Suprapubic skin (tissue), 4 donors: ENCODE measurements around the gene SYT8. TPM values are rescaled to one million over a fixed set of nuclear protein-coding genes. Genes with fewer than 3 reads are reported as not detected.
"Not testable (repeated sequence)": the region's sequence is repeated elsewhere in the genome, so short reads cannot be mapped to it uniquely, and the experiment has no call there.

ENCODE experiments used
- DNase-seq, 2 donors: peaks; one replicate each; pipeline ENCODE4 v3.0.0-alpha.2; 2019; ENCODE audit warnings: low spot score in 2 of 2
- H3K27ac ChIP-seq: fragments of 200-600 bp; sonication (generic); one replicate; pipeline ENCODE4 v1.5.1; 2019
- H3K27me3 ChIP-seq: fragments of 200-600 bp; sonication (generic); one replicate; pipeline ENCODE4 v1.5.1; 2019
- H3K36me3 ChIP-seq: fragments of 200-600 bp; sonication (generic); one replicate; pipeline ENCODE4 v1.5.1; 2019
- H3K4me1 ChIP-seq: fragments of 200-600 bp; sonication (generic); one replicate; pipeline ENCODE4 v1.5.1; 2019
- H3K4me3 ChIP-seq: fragments of 200-600 bp; sonication (generic); one replicate; pipeline ENCODE4 v1.5.1; 2019; ENCODE audit warnings: mild to moderate bottlenecking
- H3K9me3 ChIP-seq: fragments of 200-600 bp; sonication (generic); one replicate; pipeline ENCODE4 v1.5.1; 2019
- EP300 ChIP-seq: sonication (generic); formaldehyde crosslinking; IDR thresholded peaks from one replicate; pipeline ENCODE4 v1.6.1; 2017; ENCODE audit warnings: antibody characterized with exemption
- POLR2A ChIP-seq, 2 donors: fragments of 450-650 bp; IDR thresholded peaks; one replicate each; pipeline ENCODE4 v1.6.1; 2017; ENCODE audit warnings: antibody characterized with exemption in 2 of 2, mild to moderate bottlenecking in 2 of 2, moderate library complexity in 2 of 2
- POLR2AphosphoS5 ChIP-seq, 3 donors: sonication (generic); formaldehyde crosslinking; IDR thresholded peaks; one replicate each; pipeline ENCODE4 v1.6.1; 2017; ENCODE audit warnings: antibody characterized with exemption in 3 of 3
- WGBS: methylation state at CpG from one replicate; pipeline ENCODE4 v1.1.5; 2018; 5-methylcytosine and 5-hydroxymethylcytosine counted together
- total RNA-seq, 4 donors: library from RNA; depleted of rRNA; stranded (reverse); fragments of >200 nt; gene quantifications; one replicate each; pipeline ENCODE4 v1.1.0, GENCODE V29; 2016
- TF ChIP-seq, protein P1 (sequence below), 2 donors: fragments of 200-600 bp in 1 of 2; fragments of 450-650 bp in 1 of 2; sonication (generic) in 1 of 2; IDR thresholded peaks; one replicate each; pipeline ENCODE4 v1.5.1; 2016 to 2019; ENCODE audit warnings: antibody characterized with exemption in 2 of 2, mild to moderate bottlenecking in 1 of 2, moderate library complexity in 1 of 2

Gene SYT8
- total RNA-seq, 4 donors from 2014 or later: 141 to 280 (median 193) TPM

DNA sequence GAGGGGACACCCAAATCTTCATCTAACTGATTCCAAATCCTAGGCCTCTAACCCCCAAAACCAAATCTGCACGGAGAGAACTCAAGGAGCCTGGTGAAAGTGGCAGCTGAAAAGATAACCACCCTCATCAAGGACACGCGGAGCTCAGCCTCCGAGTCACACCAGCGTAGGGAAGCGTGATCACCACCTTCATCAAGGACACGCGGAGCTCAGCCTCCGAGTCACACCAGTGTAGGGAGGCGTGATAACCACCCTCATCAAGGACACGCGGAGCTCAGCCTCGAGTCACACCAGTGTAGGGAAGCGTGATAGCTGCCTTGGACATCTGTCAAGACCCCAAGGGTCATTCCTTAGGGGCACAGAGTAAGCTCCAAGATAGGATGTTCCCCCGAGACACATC lies 29.3 kb upstream of the SYT8 start:
- H3K27me3 ChIP-seq: peaks cover 17% of the 10 kb centered on the region
- no peaks in the 10 kb centered on the region for H3K9me3 ChIP-seq
- H3K4me1 ChIP-seq: no peaks in the 10 kb centered on the region
- no peak overlapping the region for H3K4me3 ChIP-seq
- no peak overlapping the region for H3K27ac ChIP-seq
- H3K36me3 ChIP-seq: no peaks in the 10 kb centered on the region
- WGBS: 91% methylated on average over 12 of the region's 15 CpGs
- DNase-seq: no peak
- no peak for TF ChIP-seq POLR2AphosphoS5 (IDR thresholded peaks at IDR 0.05)
- TF ChIP-seq POLR2A (IDR thresholded peaks at IDR 0.05): no peak
- TF ChIP-seq EP300: no peak

DNA sequence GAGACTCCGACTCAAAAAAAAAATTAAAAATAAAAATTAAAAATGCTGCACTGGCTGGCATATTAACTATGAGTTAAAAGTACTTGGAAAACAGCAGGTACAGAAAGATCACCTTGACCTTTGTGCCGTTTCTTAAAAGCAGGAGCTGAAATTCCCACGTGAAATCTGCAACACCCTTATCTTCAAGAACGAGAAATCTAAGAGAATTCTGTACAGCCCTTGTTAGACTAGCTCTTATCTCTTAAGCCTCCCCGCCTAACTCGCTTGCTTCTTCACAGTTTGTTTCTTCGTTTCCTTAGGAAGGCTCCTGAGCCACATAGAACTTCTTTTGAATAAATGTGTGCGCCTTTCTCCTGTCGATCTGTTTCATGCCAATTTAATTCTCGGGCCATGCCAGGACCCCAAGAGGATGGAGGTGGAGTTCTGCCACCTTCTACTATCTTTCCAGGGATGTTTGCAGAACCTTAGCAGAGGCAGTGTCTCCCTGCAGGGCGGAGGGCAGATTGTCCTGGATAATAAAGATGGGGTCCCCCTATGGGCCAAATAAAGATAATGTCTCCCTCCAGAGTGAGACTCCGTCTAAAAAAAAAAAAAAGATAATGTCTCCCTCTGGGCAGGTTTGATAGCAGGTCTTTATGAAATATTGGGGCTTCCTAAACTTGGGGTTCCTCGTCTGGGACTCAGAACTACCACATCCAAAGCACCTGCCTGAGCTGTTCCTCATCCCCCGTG lies 27.4 kb upstream of the SYT8 start:
- no peak for DNase-seq
- H3K4me1 ChIP-seq: no peaks in the 10 kb centered on the region
- TF ChIP-seq POLR2AphosphoS5 (IDR thresholded peaks at IDR 0.05) (no peak), EP300 (no peak), POLR2A (IDR thresholded peaks at IDR 0.05) (no peak)
- TF ChIP-seq, protein P1, sequence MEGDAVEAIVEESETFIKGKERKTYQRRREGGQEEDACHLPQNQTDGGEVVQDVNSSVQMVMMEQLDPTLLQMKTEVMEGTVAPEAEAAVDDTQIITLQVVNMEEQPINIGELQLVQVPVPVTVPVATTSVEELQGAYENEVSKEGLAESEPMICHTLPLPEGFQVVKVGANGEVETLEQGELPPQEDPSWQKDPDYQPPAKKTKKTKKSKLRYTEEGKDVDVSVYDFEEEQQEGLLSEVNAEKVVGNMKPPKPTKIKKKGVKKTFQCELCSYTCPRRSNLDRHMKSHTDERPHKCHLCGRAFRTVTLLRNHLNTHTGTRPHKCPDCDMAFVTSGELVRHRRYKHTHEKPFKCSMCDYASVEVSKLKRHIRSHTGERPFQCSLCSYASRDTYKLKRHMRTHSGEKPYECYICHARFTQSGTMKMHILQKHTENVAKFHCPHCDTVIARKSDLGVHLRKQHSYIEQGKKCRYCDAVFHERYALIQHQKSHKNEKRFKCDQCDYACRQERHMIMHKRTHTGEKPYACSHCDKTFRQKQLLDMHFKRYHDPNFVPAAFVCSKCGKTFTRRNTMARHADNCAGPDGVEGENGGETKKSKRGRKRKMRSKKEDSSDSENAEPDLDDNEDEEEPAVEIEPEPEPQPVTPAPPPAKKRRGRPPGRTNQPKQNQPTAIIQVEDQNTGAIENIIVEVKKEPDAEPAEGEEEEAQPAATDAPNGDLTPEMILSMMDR (IDR thresholded peaks at IDR 0.05): no peak
- H3K36me3 ChIP-seq: no peaks in the 10 kb centered on the region
- peaks cover 14% of the 10 kb centered on the region for H3K27me3 ChIP-seq
- no peaks in the 10 kb centered on the region for H3K9me3 ChIP-seq
- H3K4me3 ChIP-seq: no peak overlapping the region
- 77% methylated on average over 14 of the region's 14 CpGs for WGBS
- H3K27ac ChIP-seq: no peak overlapping the region

DNA sequence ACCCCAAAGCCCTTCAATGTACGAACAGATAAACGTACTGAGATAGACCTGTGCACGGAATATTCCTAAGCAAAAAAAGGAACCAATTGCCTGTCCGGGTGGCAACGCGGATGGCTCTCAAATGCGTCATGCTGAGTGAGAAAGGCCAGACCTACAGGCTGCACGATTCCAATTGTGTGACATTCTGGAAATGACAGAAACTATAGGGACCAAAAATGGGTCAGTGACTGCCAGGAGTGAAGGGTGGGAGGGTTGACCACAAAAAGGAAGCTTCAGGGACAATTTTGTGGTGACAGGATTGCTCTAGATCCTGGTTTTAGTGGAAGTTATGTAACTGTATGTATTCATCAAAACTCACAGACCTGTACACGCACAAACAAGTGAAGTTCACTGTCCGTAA lies 24.0 kb upstream of the SYT8 start:
- Histone ChIP-seq H3K4me3 (no peak overlapping the region), H3K27ac (no peak overlapping the region), H3K9me3 (no peaks in the 10 kb centered on the region), H3K36me3 (no peaks in the 10 kb centered on the region), H3K27me3 (peaks cover 14% of the 10 kb centered on the region), H3K4me1 (no peaks in the 10 kb centered on the region)
- 63% methylated on average over 10 of the region's 10 CpGs for WGBS
- DNase-seq: no peak
- TF ChIP-seq, protein P1 (IDR thresholded peaks at IDR 0.05): no peak
- TF ChIP-seq EP300: no peak
- no peak for TF ChIP-seq POLR2AphosphoS5 (IDR thresholded peaks at IDR 0.05)
- TF ChIP-seq POLR2A (IDR thresholded peaks at IDR 0.05): no peak

DNA sequence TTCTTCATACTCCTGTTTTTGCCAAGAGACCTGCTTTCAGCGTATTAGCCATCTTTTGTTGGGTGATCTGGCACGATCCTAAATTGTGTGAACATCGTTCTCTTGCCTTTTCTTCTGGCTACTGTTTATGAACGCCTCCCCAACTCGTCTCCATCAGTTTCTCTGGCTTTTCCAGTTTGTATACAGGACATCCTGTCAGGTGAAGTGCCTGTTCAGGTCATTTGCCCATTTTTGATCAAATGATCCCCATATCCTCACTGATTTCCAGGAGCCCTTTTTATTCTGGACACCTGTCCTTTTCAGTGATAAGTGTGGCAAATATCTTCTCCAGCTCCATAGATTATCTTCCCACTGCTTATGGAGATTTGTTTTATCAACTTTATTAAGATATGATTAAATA lies 22.5 kb upstream of the SYT8 start:
- H3K27ac ChIP-seq: no peak overlapping the region
- no peaks in the 10 kb centered on the region for H3K36me3 ChIP-seq
- TF ChIP-seq POLR2A (IDR thresholded peaks at IDR 0.05): no peak
- no peaks in the 10 kb centered on the region for H3K9me3 ChIP-seq
- DNase-seq: no peak
- no peaks in the 10 kb centered on the region for H3K4me1 ChIP-seq
- H3K4me3 ChIP-seq: no peak overlapping the region
- 87% methylated on average over 5 of the region's 5 CpGs for WGBS
- peaks cover 9% of the 10 kb centered on the region for H3K27me3 ChIP-seq

DNA sequence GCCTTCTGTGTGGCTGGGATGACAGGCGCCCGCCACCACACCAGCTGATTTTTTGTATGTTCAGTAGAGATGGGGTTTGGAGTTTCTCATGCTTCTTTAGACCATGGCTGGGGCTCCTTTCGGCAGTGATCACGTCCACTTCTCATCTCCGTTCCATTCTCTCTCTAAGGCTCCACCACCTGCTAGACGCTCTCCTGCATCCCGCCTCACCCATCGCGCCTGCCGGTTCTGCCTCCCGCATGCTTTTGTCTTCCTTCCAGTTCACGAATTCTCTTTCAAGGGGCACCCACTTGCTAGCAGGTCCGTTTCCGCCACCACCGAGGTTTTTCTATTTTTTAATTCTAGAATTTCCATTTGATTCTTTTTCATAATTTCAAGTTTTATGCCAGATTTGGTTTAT lies 22.0 kb upstream of the SYT8 start:
- Histone ChIP-seq H3K4me1 (no peaks in the 10 kb centered on the region), H3K27me3 (peaks cover 9% of the 10 kb centered on the region), H3K9me3 (no peaks in the 10 kb centered on the region), H3K36me3 (no peaks in the 10 kb centered on the region), H3K4me3 (no peak overlapping the region), H3K27ac (no peak overlapping the region)
- 84% methylated on average over 15 of the region's 15 CpGs for WGBS
- DNase-seq: peak in 1 of 2 donors; percentile 48
- TF ChIP-seq EP300 (no peak), POLR2A (IDR thresholded peaks at IDR 0.05) (no peak), POLR2AphosphoS5 (IDR thresholded peaks at IDR 0.05) (no peak)
- TF ChIP-seq, protein P1 (IDR thresholded peaks at IDR 0.05): no peak

DNA sequence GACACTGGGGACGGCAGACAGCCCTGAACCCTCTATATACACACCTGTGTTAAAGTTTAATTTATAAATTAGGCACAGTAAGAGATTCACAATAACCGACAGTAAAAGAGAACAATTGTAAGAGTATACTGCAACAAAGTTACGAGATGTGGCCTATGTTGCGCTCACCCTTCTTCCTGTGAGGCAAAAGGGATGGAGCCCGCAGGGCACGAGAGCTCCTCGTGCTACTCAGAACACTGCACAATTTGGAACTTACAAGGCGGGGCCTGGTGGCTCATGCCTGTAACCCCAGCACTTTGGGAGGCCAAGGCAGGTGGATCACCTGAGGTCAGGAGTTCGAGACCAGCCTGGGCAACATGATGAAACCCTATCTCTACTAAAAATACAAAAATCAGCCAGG lies 21.4 kb upstream of the SYT8 start:
- not testable (repeated sequence) for H3K4me1 ChIP-seq, H3K9me3 ChIP-seq, H3K4me3 ChIP-seq, H3K27me3 ChIP-seq, H3K36me3 ChIP-seq, H3K27ac ChIP-seq
- WGBS: 90% methylated on average over 9 of the region's 9 CpGs
- peak in 1 of 2 donors; percentile 16 for DNase-seq

DNA sequence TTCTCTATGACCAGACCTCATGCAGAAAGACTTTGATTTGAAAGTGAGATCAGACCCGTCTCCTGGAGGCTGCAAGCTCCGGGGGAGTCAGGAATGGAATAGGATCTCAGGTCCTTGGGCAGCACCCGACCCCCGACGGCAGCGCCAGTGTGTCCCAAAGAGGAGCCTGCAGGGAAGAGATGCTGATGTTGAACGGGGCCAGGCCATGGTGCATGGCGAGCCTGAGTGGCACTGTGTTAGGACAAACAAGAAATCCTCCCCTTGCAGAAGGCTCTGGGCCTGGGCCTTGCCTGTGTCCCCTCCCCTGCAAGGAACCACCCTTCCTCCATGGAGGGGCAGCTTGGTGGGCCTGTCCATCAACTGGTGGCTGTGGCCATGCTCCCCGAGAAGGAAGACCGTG lies 20.1 kb upstream of the SYT8 start:
- peaks cover 9% of the 10 kb centered on the region for H3K27me3 ChIP-seq
- no peak overlapping the region for H3K27ac ChIP-seq
- no peak for TF ChIP-seq POLR2AphosphoS5 (IDR thresholded peaks at IDR 0.05)
- TF ChIP-seq, protein P1 (IDR thresholded peaks at IDR 0.05): no peak
- TF ChIP-seq EP300: no peak
- TF ChIP-seq POLR2A (IDR thresholded peaks at IDR 0.05): no peak
- H3K4me3 ChIP-seq: no peak overlapping the region
- DNase-seq: peak in 1 of 2 donors; percentile 46
- WGBS: 61% methylated on average over 3 of the region's 10 CpGs
- H3K9me3 ChIP-seq: no peaks in the 10 kb centered on the region
- no peaks in the 10 kb centered on the region for H3K36me3 ChIP-seq
- no peaks in the 10 kb centered on the region for H3K4me1 ChIP-seq
